HG03558 (cell line): ENCODE measurements around the gene CAMK1.
"Not testable (repeated sequence)": the region's sequence is repeated elsewhere in the genome, so short reads cannot be mapped to it uniquely, and the experiment has no call there.

Source experiments
- ATAC-seq: cut with Tn5 transposase; IDR thresholded peaks from one replicate; pipeline ENCODE4 v1.9.1; 2021; ENCODE audit warnings: moderate number of reproducible peaks; ENCODE audit not compliant: unreplicated experiment; ENCODE audit errors: extremely low read depth

CAMK1 gene

DNA sequence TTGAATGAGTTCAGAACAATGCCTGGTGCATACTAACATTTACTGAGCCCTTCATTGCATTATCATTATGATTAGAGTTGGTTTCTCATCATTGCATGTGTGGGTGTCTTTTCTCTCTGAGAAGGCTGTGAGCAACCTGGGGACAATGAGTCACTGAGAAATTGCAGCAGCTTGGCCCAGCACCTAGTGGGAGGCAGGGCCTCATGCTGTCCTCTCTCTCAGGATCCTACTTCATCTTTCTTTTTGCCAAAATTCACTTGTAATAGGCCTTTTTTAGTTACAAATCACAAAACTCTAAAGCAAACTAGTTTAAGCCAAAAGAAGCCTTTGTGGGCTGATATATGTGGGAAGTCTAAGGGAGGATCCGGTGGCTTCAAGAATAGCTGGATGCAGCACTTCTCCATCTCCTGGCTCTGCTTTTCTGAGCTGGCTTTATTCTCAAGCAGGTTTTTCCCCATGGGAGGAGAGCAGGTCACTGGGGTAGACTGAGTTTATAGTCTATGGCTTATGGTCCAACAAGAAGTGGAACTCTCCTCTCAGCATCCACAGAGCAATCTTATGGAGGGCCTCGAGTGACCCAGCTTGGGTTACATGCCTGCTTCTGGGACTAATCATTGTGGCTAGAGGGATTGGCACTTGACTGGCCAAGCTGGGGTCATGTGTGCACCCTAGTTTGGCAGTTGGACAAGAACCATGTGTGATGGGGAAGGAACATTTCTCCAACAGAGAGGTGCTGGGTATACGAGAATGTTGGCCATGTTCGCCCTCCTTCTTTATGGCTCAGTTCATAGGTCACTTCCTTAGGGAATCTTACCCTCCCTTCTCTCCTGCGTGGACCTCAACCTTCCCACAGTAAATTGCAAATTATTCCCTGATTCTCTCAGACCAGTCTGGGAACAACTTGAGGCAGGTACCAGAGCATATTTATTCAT is 8.7 kb upstream of the CAMK1 start:
- no peak for ATAC-seq

DNA sequence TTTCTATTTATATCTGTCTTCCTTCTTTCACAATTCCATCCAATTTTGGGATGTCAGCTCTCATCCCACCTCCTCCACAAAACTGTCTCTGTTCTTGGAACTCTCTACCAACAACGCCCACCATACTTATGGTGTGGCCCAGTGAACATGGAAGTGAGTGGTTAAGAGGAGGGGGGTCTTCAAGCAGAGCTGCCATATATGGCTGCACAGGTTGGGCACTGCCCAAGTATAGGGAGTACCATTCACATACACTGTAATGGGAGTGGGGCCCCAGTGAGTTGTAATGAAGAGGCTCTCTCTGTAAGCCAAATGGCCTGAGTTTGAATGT is 7.9 kb upstream of the CAMK1 start:
- no peak for ATAC-seq

DNA sequence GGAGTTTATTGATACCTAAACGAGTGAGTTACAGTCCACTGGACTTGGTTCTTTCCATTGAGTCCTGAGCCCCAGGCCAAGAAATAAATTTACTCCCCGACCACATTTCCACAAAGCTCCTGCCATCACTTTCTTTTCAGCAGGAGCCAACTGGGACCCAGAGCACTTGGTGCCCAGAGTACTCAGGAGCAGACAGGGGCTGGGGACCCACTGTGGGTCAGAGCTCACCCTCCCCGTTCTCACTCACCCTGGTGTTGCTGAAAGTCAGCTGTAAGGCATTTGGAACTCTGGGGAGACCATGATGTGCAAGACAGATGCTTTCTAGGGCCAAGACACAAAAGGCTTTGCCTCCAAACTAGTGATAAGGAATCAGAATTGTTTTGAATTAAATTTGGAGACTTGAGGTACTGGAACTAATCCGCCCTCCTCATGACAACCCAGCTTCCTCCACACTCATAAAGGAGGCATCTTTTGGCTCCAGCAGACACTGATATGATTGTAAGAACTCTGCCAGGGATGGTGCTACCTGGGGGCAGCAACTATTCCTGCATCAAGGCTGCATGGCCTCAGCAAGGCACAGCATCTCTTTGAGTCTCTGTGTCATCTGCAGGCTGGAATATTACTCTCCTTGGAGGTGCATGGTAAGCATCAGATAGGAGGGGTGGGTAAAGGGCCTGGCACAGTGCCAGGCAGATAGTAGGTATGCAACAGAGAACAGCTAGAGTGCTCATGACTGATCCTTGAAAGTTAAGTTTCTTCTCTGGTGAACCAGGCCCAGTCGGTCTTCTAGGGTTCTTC is 7.3 kb upstream of the CAMK1 start:
- ATAC-seq: no peak

DNA sequence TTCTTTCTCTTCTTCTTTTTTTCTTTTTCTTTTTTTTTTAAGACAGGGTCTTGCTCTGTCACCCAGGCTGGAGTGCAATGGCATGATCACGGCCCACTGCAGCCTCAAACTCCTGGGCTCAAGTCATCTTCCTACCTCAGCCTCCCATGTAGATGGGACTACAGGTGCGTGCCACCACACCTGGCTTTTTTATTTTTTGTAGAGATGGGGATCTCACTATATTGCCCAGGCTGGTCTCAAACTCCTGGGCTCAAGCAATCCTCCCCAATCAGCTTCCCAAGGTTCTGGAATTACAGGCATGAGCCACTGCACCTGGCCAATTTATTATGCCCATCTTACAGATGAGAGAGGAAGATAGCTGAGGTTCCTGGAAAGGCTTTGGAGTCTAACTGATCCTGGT is 1.3 kb upstream of the CAMK1 start:
- not testable (repeated sequence) for ATAC-seq

DNA sequence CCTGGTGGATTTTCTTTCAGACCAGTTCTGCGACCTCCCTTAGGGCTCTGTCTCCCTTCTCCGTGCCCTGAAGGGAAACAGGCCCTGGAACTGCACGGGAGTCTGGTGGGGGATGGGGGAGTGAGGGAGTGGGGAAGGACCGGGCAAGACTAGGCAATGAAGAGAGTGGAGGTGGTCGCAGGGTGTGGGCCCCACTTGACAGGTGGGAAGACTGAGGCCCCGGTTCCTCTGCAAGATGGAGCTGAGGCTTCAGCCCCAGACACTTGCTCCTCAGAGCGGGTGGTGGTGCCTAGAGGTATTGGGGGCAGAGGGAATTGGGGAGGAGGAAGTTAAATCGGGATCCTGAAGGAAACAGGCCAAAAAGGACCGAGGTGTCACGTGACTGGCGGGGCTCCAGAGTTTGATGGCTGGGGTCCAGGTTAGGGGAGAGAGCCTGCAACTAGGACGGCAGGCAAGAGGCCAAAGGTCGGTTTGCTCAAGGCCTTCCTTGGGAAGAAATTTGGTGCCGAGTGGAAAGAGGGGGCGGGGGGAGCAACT is 597 bp upstream of the CAMK1 start:
- no peak for ATAC-seq

DNA sequence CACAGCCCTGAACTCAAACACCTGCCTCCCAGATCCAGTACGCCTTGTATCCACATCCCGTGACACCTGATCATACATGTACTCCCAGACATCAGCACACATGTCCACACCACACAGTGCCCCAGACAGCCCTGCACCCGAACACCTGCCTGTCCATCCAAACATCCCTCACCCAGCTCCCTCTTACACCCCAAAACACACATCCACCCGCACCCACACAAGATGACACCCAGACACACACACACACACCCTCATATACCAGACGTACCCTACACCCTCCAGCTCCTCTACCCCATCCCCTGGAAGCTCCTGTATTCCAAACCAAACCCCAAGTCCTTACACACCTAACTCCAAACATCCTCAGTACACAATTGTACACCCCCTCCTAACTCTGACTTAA is 735 bp downstream of the CAMK1 start:
- no peak for ATAC-seq

DNA sequence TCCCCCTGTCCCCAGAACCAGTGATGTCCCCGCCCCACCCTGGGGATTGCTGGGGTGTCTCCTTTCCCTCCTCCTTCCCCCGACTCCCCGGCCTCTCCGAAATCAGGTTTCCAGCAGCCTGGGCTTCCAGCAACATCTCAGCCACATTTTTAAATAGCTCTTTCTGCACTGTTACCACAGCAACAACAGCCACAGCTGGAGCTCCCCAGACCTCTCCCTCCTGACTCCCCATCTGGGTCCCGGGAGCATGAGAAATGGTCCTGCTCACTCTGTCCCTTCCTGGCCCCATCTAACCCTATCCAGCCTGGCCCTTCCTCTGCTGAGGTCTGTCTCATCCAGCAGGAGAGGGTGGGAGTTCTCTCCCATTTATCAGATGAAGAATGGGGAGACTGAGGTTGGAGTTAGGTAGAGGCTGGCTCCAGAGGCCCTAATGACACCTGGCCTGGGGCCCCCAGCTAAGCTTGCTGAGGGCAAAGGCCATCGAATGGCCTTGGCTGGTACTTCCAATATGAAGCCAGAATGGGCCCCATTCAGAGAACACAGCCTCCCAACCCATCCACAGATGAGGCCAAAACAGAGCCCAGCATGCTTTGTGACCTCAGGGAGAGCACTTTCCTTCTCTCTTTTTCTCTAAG is 1.5 kb downstream of the CAMK1 start:
- no peak for ATAC-seq

DNA sequence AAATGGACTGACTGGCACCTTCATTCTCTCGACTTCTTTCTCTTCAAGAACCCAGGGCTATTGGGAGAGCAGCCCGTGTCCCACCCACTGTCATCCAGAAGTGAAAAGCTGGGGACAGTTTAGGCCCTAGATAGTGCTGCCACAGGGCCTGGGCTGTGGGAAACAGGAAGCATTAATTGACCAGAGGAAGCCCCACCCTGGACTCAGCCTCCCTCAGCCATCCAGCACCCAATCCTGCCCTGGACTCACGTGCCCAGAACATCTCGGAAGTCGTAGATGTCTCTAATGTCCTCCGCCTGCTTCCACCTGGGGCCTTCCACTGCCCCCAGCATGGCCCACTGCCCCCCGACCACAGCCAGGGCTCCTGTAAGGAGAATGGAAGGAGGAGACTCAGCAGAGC is 2.3 kb downstream of the CAMK1 start:
- ATAC-seq: no peak

DNA sequence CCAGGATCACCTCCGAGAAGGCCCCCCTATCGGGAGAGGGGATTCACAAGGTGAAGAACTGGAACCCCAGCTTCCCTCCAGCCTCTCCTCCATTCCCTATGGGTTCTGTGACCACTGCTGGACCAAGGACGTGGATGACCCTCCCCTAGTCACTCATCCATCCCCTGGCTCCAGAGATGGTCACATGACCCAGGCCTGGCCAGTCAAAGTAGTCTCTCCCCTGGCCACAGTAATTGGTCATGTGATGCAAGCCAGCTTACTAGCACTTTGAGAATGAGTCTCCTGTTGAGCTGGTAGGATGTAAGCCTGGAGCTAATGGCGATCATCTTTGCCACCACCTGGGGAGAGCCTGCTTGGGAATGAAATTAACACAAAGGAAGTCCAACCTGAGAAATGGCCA is 3.9 kb downstream of the CAMK1 start:
- no peak for ATAC-seq

DNA sequence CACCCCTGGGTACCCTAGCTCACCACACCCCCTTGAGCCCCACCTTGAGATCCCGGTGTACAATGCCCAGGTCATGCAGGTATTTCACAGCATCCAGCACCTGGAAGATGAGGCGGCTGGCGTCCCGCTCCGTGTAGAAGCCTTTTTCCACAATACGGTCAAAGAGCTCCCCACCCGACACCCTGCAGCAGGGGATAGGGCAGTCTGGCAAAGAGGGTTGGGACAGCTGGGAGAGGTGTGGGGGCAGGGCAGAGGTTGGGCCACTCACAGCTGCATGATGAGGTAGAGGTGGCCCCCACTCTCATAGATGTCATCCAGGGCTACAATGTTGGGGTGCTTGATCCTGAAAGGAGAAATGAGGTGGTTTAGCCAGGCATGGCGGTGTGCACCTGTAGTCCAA is 6.9 kb downstream of the CAMK1 start:
- no peak for ATAC-seq

DNA sequence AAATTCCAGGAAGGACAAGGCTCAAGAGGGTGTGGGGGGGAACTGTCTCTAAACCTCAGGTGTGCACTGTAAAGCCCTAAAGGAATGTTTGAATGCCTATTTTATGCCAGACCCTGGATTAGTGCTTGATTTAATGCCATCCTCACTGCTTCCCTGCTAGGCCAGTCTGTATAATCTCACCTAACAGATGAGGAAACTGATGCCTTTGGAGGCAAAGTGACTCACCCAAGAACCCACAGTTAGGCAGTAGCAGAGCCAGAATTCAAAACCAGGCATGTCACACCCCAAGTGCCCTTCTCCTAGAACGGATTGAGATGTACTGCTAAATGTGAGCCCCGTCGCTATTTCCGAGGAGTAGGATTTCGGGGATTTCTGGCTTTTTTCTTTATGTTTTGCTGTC is 7.8 kb downstream of the CAMK1 start:
- ATAC-seq: no peak

DNA sequence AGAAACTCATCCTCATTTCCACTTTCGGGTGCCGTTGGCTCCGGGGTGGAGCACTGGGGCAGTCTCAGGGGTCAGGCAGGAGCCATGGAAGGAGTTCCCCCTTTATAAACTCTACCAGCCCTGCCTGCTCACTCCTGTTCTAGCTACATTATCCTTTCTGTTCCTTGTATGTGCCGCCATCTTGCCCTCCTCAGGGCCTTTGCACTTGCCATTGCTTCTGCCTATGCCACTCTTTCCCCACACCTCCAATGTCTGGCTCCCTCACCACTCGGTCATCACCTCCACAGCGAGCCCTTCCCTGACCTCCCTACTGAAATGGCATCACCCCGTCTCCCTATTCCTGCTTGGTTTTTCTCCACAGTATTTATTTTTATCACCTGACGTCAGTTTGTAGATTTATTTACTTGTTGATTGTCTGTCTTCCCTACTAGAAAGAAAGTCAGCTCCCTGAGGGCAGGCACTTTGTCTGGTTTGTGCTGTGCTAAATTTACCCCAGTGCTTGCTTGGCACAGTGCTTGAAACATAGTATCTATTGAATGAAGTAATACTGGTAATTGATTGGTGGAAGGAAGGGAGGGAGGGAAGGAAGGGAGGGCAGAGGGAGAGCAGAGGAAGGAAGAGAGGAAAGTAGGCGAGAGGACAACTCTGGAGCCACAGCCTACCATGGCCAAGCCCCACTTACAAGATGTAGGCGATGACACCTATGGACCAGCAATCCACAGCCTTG is 8.8 kb downstream of the CAMK1 start:
- ATAC-seq: no peak

DNA sequence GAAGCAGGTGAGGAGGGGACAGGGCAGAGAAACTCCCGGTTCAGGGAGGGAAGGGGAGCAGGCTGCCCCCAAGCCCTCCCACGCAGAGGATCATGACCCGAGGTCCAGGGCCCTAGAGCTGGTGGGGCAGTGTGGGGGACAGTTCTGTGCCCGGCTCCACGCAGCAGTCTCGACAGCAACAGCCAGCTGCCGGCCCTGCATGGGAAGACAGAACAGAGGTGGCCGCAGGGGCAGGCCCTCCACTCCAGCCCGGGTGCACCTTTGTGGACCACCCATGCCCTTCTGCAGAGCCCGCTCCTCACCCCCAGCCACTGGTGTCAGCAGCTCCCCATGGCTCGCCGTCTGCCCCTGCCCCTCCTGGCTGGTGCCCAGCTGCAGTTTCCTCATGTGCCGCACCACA is 12.3 kb downstream of the CAMK1 start:
- no peak for ATAC-seq

DNA sequence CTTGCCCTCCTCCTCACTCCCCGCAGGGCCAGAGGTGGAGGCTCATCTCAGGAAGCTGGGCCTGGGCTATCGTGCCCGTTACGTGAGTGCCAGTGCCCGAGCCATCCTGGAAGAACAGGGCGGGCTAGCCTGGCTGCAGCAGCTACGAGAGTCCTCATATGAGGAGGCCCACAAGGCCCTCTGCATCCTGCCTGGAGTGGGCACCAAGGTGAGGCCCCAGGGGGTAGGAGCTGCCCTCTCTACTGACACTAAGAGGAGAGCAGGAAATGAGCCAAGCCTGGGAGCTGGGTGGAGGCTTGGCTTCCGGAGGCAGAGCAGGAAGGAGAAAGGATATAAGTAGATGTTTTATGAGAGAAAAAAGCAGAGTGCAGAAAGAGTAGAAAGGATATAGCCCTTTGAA is 15.1 kb downstream of the CAMK1 start:
- ATAC-seq: no peak

DNA sequence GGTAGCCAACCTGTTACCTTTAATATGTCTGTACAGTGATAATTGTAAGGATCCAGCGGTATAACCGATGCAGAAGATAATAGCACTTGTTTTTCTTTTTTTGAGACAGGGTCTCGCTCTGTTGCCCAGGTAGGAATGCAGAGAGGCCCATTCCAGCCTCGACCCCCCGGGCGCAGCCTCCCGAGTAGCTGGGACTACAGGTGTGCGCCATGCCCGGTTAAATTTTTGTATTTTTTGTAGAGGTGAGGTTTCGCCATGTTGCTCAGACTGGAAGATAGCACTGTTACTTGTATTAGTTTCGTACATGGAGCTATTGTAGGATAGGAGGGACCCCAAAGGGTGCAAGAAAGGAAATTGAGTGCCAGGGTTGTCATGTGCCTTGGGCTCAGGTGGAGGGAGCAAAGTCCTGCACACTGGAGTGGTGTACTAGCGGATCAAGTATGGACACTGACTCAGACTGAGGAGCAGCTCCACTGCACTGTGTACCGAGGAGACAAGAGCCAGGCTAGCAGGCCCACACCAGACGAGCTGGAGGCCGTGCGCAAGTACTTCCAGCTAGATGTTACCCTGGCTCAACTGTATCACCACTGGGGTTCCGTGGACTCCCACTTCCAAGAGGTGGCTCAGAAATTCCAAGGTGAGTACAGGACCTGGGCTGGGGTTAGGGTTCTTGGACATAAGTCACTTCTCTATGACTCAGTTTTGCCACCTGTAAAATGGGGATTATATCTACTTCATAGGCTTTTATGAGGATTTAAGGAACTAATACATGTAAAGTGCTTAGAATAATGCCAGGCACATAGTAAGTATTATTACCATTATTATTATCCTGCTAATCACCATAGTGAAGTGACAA is 19.0 kb downstream of the CAMK1 start:
- no peak for ATAC-seq

DNA sequence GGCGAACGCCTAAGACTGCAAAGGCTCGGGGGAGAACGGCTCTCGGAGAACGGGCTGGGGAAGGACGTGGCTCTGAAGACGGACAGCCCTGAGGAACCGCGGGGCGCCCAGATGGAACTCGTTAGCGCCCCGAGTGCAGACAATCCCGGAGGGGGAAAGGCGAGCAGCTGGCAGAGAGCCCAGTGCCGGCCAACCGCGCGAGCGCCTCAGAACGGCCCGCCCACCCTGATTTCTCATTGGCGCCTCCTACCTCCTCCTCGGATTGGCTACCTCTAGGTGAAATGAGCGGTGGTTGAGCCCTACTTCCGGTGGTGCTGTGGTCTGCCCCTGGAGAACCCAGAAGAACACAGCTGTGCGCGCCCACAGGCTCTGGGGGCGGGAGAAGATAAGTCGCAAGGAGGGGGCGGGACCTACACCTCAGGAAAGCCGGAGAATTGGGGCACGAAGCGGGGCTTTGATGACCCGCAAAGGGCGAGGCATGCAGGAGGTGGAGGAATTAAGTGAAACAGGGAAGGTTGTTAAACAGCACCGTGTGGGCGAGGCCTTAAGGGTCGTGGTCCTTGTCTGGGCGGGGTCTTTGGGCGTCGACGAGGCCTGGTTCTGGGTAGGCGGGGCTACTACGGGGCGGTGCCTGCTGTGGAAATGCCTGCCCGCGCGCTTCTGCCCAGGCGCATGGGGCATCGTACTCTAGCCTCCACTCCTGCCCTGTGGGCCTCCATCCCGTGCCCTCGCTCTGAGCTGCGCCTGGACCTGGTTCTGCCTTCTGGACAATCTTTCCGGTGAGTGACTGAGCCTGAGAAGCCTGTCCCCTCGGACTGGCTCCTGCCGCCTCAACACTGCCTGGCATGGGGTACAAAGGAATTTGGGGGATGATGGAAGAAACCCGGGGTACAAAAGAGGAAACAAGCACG is 19.8 kb downstream of the CAMK1 start, which contains the start of gene OGG1:
OGG1 (plus strand) TSS at position 308 of the 911 bp plus-strand sequence; CDS start at position 643, 335 bp downstream.
- ATAC-seq: peak; percentile 74

DNA sequence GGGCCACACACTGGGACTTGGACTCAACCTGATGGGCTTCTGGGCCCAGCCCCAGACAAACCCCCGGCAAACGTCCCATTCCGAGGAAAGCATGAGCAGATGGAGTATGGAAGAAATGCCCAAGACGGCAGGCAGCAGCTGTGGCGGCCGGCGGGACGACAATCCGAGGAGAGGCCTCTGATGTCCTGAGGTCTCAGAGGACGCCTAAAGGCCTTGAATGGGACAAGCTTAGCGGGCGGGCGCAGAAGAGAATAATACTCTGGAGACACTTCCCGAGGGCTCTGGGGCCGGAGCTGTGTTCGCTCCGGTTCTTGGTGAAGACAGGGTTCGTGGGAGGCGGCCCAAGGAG is 20.5 kb downstream of the CAMK1 start:
- ATAC-seq: no peak

DNA sequence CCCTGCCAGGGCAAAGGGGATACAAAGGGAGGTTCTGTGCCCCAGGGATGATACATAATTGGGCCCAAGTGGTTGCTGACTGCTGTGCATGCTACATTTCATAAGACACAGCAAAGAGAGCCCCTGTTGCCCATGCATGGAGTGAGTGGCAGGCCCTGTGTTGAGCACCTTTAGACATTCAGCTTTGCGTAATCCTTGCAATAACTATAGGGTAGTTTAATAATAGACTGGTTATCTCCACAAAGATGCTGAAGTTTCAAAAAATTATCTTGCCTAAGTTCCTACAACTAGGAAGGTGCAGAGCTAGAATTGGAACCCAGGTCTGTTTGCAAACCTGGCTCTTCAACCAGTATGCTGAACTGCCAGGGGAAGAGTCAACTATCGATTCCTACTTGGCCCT is 21.7 kb downstream of the CAMK1 start:
- no peak for ATAC-seq
